Stomach (tissue), 4 donors: ENCODE results near the gene CCDC91.

ENCODE experiments used
- EP300 ChIP-seq: sonication (generic); formaldehyde crosslinking; IDR thresholded peaks from one replicate; pipeline ENCODE4 v1.6.1; 2017; ENCODE audit warnings: antibody characterized with exemption
- POLR2A ChIP-seq, 4 donors: fragments of 450-650 bp; IDR thresholded peaks; one replicate each; pipeline ENCODE4 v1.6.1; 2016; ENCODE audit warnings: antibody characterized with exemption in 4 of 4, control low read depth in 2 of 4, mild to moderate bottlenecking in 1 of 4, moderate library complexity in 1 of 4
- TF ChIP-seq, protein P1 (sequence below), 7 experiments: fragments of 450-650 bp in 4 of 7; fragments of 200-600 bp in 3 of 7; sonication (generic) in 3 of 7; IDR thresholded peaks; one replicate each; pipeline ENCODE4 v1.5.1; 2016 to 2019; ENCODE audit warnings: antibody characterized with exemption in 7 of 7, control low read depth in 2 of 7, mild to moderate bottlenecking in 1 of 7

DNA sequence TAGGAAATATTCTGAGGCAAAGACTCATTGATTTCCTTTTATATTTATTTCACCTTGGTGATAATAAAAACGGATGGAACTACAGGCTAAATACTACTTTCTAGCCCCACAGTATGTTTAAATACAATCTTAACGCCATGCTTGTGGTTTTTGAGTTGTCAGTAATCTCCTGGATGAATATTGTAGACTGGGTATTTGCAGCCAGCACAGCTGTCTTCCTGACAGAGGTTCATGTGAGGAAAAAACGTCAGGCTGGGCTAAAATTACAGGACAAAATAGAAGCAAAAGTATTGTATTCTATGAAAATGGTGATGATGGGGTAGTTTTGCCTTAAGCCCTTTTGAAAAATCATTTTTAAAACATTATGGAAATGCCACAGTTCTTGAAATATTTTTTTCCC is 140.9 kb downstream of the CCDC91 start:
- TF ChIP-seq EP300 (no peak), POLR2A (IDR thresholded peaks at IDR 0.05) (no peak)
- TF ChIP-seq, protein P1, sequence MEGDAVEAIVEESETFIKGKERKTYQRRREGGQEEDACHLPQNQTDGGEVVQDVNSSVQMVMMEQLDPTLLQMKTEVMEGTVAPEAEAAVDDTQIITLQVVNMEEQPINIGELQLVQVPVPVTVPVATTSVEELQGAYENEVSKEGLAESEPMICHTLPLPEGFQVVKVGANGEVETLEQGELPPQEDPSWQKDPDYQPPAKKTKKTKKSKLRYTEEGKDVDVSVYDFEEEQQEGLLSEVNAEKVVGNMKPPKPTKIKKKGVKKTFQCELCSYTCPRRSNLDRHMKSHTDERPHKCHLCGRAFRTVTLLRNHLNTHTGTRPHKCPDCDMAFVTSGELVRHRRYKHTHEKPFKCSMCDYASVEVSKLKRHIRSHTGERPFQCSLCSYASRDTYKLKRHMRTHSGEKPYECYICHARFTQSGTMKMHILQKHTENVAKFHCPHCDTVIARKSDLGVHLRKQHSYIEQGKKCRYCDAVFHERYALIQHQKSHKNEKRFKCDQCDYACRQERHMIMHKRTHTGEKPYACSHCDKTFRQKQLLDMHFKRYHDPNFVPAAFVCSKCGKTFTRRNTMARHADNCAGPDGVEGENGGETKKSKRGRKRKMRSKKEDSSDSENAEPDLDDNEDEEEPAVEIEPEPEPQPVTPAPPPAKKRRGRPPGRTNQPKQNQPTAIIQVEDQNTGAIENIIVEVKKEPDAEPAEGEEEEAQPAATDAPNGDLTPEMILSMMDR (IDR thresholded peaks at IDR 0.05), result no peak
